HepG2 (cell line): ENCODE measurements around the gene KLHL13. TPM values are rescaled to one million over a fixed set of nuclear protein-coding genes. Genes with fewer than 3 reads are reported as not detected.

Experiments
- ATAC-seq: fragments of 200-7000 bp; cut with Tn5 transposase; 3 replicates; pipeline ENCODE4 v1.9.1; 2020; ENCODE audit warnings: mild to moderate bottlenecking, moderate library complexity
- BruUV-seq: library from RNA; stranded (reverse); fragments of 400-500 nt; replicated peaks from 2 replicates; lab custom pipeline; 2021; lab: Mats Ljungman, UMichigan
- CTCF ChIA-PET: fragments of 300-600 bp; formaldehyde crosslinking; extraction: SDS; loops from one replicate; lab custom pipeline; 2021; ENCODE audit warnings: low total read pairs, inconsistent platforms, low intra/inter-chr PET ratio; lab: Yijun Ruan, JAX
- POLR2A ChIA-PET: fragments of 350-600 bp; sonication (Branson Sonifier 250); formaldehyde crosslinking; loops from one replicate; lab custom pipeline; 2020; ENCODE audit warnings: antibody characterized with exemption, inconsistent platforms; lab: Yijun Ruan, JAX
- DNase-seq: peaks from one replicate; pipeline ENCODE4 v3.0.0-alpha.2; 2015; ENCODE audit warnings: low spot score
- FAIRE-seq: peaks from 3 replicates; lab custom pipeline; 2011; peaks lifted over from hg19 to GRCh38; lab: Jason Lieb, UNC
- H2AFZ ChIP-seq: one replicate; pipeline ENCODE4 v1.6.1; 2011; ENCODE audit warnings: low read length, inconsistent platforms
- H3K27ac ChIP-seq: fragments of 300-600 bp; 3 replicates; pipeline ENCODE4 v1.8.0; 2011; ENCODE audit warnings: mixed run types, mild to moderate bottlenecking, mixed read lengths, low read length, inconsistent platforms; ENCODE audit not compliant: insufficient read depth; ENCODE audit errors: extremely low read length
- H3K27me3 ChIP-seq, 2 experiments: fragments of 200-600 bp in 1 of 2; 2 replicates in 1 of 2; 3 replicates in 1 of 2; pipeline versions ENCODE4 v1.6.0 to v1.8.0; 2011; ENCODE audit warnings: low read length in 2 of 2, mild to moderate bottlenecking in 2 of 2, moderate library complexity in 2 of 2, inconsistent platforms in 1 of 2; ENCODE audit not compliant: insufficient read depth in 2 of 2, control insufficient read depth in 1 of 2
- H3K36me3 ChIP-seq, 2 experiments: fragments of 200-600 bp in 1 of 2; replicated peaks in 1 of 2; 2 replicates in 1 of 2; 3 replicates in 1 of 2; pipeline versions ENCODE4 v1.5.1 to v1.8.0; 2011; ENCODE audit warnings: low read length in 2 of 2, inconsistent platforms in 1 of 2; ENCODE audit not compliant: insufficient read depth in 2 of 2, control insufficient read depth in 1 of 2
- H3K4me1 ChIP-seq: 2 replicates; pipeline ENCODE4 v1.5.1; 2012; ENCODE audit warnings: low read length, inconsistent platforms; ENCODE audit not compliant: insufficient read depth
- H3K4me2 ChIP-seq: 2 replicates; pipeline ENCODE4 v1.6.0; 2011; ENCODE audit warnings: low read depth, low read length, inconsistent platforms
- H3K4me3 ChIP-seq, 3 experiments: fragments of 200-600 bp in 1 of 3; sonication (generic), shearing (Covaris generic) in 1 of 3; replicated peaks in 1 of 3; 2 replicates each; pipeline ENCODE4 v1.5.1; 2011 to 2016; ENCODE audit warnings: low read length in 3 of 3, inconsistent platforms in 2 of 3, low read depth in 2 of 3, mild to moderate bottlenecking in 2 of 3, control low read depth in 1 of 3, mixed read lengths in 1 of 3; ENCODE audit not compliant: insufficient read depth in 1 of 3
- H3K79me2 ChIP-seq: one replicate; pipeline ENCODE4 v1.6.1; 2011; ENCODE audit warnings: low read length, inconsistent platforms; ENCODE audit not compliant: insufficient read depth
- H3K9ac ChIP-seq: 2 replicates; pipeline ENCODE4 v1.6.0; 2011; ENCODE audit warnings: mild to moderate bottlenecking, low read depth, low read length, inconsistent platforms; ENCODE audit not compliant: insufficient read depth
- H3K9me3 ChIP-seq: 2 replicates; pipeline ENCODE4 v1.5.1; 2012; ENCODE audit warnings: mild to moderate bottlenecking, low read length
- H4K20me1 ChIP-seq: 2 replicates; pipeline ENCODE4 v1.6.0; 2011; ENCODE audit warnings: inconsistent platforms, mild to moderate bottlenecking, low read length, moderate library complexity; ENCODE audit not compliant: insufficient read depth
- CCDC6 ChIP-seq: sonication (generic); formaldehyde crosslinking; IDR thresholded peaks from 2 replicates; pipeline ENCODE4 v1.8.1; 2022; ENCODE audit warnings: mild to moderate bottlenecking, missing genetic modification reagents, moderate library complexity
- CENPX ChIP-seq: sonication (generic); formaldehyde crosslinking; IDR thresholded peaks from 2 replicates; pipeline ENCODE4 v1.9.0; 2021; ENCODE audit warnings: mild to moderate bottlenecking, missing genetic modification reagents, moderate library complexity
- CSRNP2 ChIP-seq: sonication (generic); formaldehyde crosslinking; conservative IDR thresholded peaks from 2 replicates; pipeline ENCODE4 v1.8.0; 2022; ENCODE audit warnings: low read depth, missing genetic modification reagents
- ESRRA ChIP-seq: sonication (generic); formaldehyde crosslinking; IDR thresholded peaks from 2 replicates; pipeline ENCODE4 v1.5.1; 2020; ENCODE audit warnings: mild to moderate bottlenecking, low read depth, missing genetic modification reagents
- JUN ChIP-seq: sonication (generic); formaldehyde crosslinking; IDR thresholded peaks from 2 replicates; pipeline ENCODE4 v1.4.0; 2020; ENCODE audit warnings: mild to moderate bottlenecking, missing genetic modification reagents
- KDM1A ChIP-seq: IDR thresholded peaks from 2 replicates; pipeline ENCODE4 v1.6.1; 2016; ENCODE audit warnings: missing compliant biosample characterization
- MATR3 ChIP-seq: sonication (generic); formaldehyde crosslinking; IDR thresholded peaks from 2 replicates; pipeline ENCODE4 v1.4.0; 2020; ENCODE audit warnings: missing genetic modification reagents
- PRPF4 ChIP-seq: fragments of 200-400 bp; formaldehyde crosslinking; IDR thresholded peaks from 2 replicates; pipeline ENCODE4 v1.6.1; 2016; ENCODE audit warnings: low read length, low read depth; ENCODE audit not compliant: poor library complexity, severe bottlenecking
- REL ChIP-seq: sonication (generic); formaldehyde crosslinking; conservative IDR thresholded peaks from 2 replicates; pipeline ENCODE4 v1.8.0; 2022; ENCODE audit warnings: mild to moderate bottlenecking, missing genetic modification reagents, moderate library complexity
- REXO4 ChIP-seq: sonication (generic); formaldehyde crosslinking; IDR thresholded peaks from 2 replicates; pipeline ENCODE4 v1.8.0; 2022; ENCODE audit warnings: missing genetic modification reagents, mild to moderate bottlenecking, borderline replicate concordance
- SMAD3 ChIP-seq: sonication (generic); formaldehyde crosslinking; IDR thresholded peaks from 2 replicates; pipeline ENCODE4 v1.4.0; 2020; ENCODE audit warnings: missing genetic modification reagents
- SMC3 ChIP-seq: IDR thresholded peaks from 2 replicates; pipeline ENCODE4 v1.6.1; 2011; ENCODE audit warnings: low read length, improper control_type of control experiment
- SUZ12 ChIP-seq: fragments of 150-350 bp; IDR thresholded peaks from 2 replicates; pipeline ENCODE4 v1.6.1; 2014; ENCODE audit warnings: low read depth, low read length
- ZBTB7B ChIP-seq: sonication (generic); formaldehyde crosslinking; IDR thresholded peaks from 2 replicates; pipeline ENCODE4 v1.4.0; 2020; ENCODE audit warnings: missing genetic modification reagents
- ZNF280D ChIP-seq: sonication (generic); formaldehyde crosslinking; IDR thresholded peaks from 2 replicates; pipeline ENCODE4 v1.5.1; 2020; ENCODE audit warnings: mild to moderate bottlenecking, missing genetic modification reagents
- ZNF501 ChIP-seq: sonication (generic); formaldehyde crosslinking; IDR thresholded peaks from 2 replicates; pipeline ENCODE4 v1.5.1; 2020; ENCODE audit warnings: mild to moderate bottlenecking, moderate library complexity, missing genetic modification reagents
- ZNF652 ChIP-seq: IDR thresholded peaks from 2 replicates; pipeline ENCODE4 v1.6.1; 2016; ENCODE audit warnings: low read depth, borderline replicate concordance
- ZNF720 ChIP-seq: sonication (generic); formaldehyde crosslinking; IDR thresholded peaks from 2 replicates; pipeline ENCODE4 v1.4.0; 2020; ENCODE audit warnings: missing genetic modification reagents
- ZNF775 ChIP-seq: sonication (generic); formaldehyde crosslinking; IDR thresholded peaks from 2 replicates; pipeline ENCODE4 v1.4.0; 2020; ENCODE audit warnings: missing genetic modification reagents, mild to moderate bottlenecking, moderate library complexity, borderline replicate concordance
- WGBS: methylation state at CpG from one replicate; pipeline ENCODE4 v1.1.6; 2017; ENCODE audit warnings: low lambda C conversion rate; 5-methylcytosine and 5-hydroxymethylcytosine counted together
- in situ Hi-C: cut with HindIII; loops from 2 replicates; pipeline ENCODE4 v1.10.0; 2017; ENCODE audit warnings: low pct_unique_long_range_greater_than_20kb; ENCODE audit not compliant: extremely low pct_ligation_motif_present
- intact Hi-C: fragments of 100-400 bp; cut with micrococcal nuclease; formaldehyde crosslinking; loops from one replicate; pipeline ENCODE4 v1.10.0; 2022; ENCODE audit not compliant: unreplicated experiment
- polyA plus RNA-seq, 8 experiments: library from polyadenylated mRNA; depleted of rRNA in 3 of 8; stranded (reverse) in 7 of 8; unstranded in 1 of 8; fragments of >200 nt; fragmentation: Illumina TruSeq in 4 of 8; extraction: Trizol in 4 of 8; gene quantifications; 2 replicates each; pipeline versions ENCODE4 v1.2.1 to v1.2.3, GENCODE V29; 2011 to 2016; ENCODE audit warnings: low read depth in 4 of 8, missing spikeins in 1 of 8, mixed read lengths in 1 of 8; ENCODE audit not compliant: insufficient read depth in 1 of 8
- total RNA-seq, 5 experiments: library from RNA; depleted of rRNA; stranded (reverse); fragments of >200 nt; fragmentation: Illumina TruSeq; extraction: Trizol; gene quantifications; 2 replicates each; pipeline ENCODE4 v1.2.3, GENCODE V29; 2016; ENCODE audit warnings: low read depth in 1 of 5
- TF ChIP-seq, protein P1 (sequence below): sonication (generic); formaldehyde crosslinking; IDR thresholded peaks from 2 replicates; pipeline ENCODE4 v1.5.0; 2020; ENCODE audit warnings: missing genetic modification reagents, mild to moderate bottlenecking, borderline replicate concordance

Gene KLHL13
- total and polyA plus RNA-seq, 2 of the 13 experiments (the other 11 are each of a cell fraction or from before 2014, with no cell fraction given), result 0.28 to 1.6 TPM

GRCh38 chrX:118088084-118088483, 28.5 kb downstream of the KLHL13 start (continued):
- TF ChIP-seq MATR3 (CRISPR knock-in tag), result no peak
- no peak for TF ChIP-seq CCDC6 (CRISPR knock-in tag)
- TF ChIP-seq ZNF501 (CRISPR knock-in tag), result no peak
- no peak for TF ChIP-seq PRPF4
- no peak for TF ChIP-seq ZNF652
- TF ChIP-seq SUZ12, result no peak
- TF ChIP-seq CSRNP2 (CRISPR knock-in tag), result no peak
- no peak for TF ChIP-seq JUN (CRISPR knock-in tag)
- TF ChIP-seq CENPX (CRISPR knock-in tag), result no peak

GRCh38 chrX:118074196-118074595, 42.4 kb downstream of the KLHL13 start:
- FAIRE-seq (no peak), ATAC-seq (no peak), DNase-seq (no peak)
- Histone ChIP-seq H3K9me3 (no peaks in the 10 kb centered on the region), H3K79me2 (no peaks in the 10 kb centered on the region), H3K27me3 (no peaks in the 10 kb centered on the region), H2AFZ (no peak overlapping the region), H3K36me3 (no peaks in the 10 kb centered on the region), H4K20me1 (no peaks in the 10 kb centered on the region), H3K9ac (no peak overlapping the region), H3K27ac (no peak overlapping the region), H3K4me3 (no peak overlapping the region), H3K4me2 (no peak overlapping the region), H3K4me1 (no peaks in the 10 kb centered on the region)
- intact Hi-C loops, result no loop called here
- POLR2A ChIA-PET, result no interaction called here
- BruUV-seq, result no TSS peak
- WGBS, result 17% methylated on average over 1 of the region's 1 CpG
- in situ Hi-C loops, result no loop called here
- CTCF ChIA-PET, result no interaction called here
- no peak for TF ChIP-seq ZNF775 (CRISPR knock-in tag)
- TF ChIP-seq SMAD3, result no peak
- no peak for TF ChIP-seq ZNF501 (CRISPR knock-in tag)
- TF ChIP-seq REL (CRISPR knock-in tag), result no peak
- TF ChIP-seq, protein P1, sequence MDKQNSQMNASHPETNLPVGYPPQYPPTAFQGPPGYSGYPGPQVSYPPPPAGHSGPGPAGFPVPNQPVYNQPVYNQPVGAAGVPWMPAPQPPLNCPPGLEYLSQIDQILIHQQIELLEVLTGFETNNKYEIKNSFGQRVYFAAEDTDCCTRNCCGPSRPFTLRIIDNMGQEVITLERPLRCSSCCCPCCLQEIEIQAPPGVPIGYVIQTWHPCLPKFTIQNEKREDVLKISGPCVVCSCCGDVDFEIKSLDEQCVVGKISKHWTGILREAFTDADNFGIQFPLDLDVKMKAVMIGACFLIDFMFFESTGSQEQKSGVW (CRISPR knock-in tag), result no peak
- no peak for TF ChIP-seq ESRRA
- TF ChIP-seq ZNF720, result no peak
- no peak for TF ChIP-seq ZBTB7B (CRISPR knock-in tag)
- no peak for TF ChIP-seq ZNF280D (CRISPR knock-in tag)
- TF ChIP-seq SMC3, result no peak
- TF ChIP-seq REXO4 (CRISPR knock-in tag), result no peak
- TF ChIP-seq KDM1A, result no peak
